ENCODE results near the gene GPC6. TPM values are rescaled to one million over a fixed set of nuclear protein-coding genes. Genes with fewer than 3 reads are reported as not detected.

Gene GPC6
- total and polyA plus RNA-seq, 2 donors (not counting 1 experiment from before 2014, with no cell fraction given): not detected

GRCh38 chr13:93942016-93942415 lies 715.4 kb downstream of the GPC6 start:
- H3K4me3 Mint-ChIP-seq: no peak overlapping the region
- no peaks in the 10 kb centered on the region for H3K27me3 Mint-ChIP-seq
- H3K27me3 ChIP-seq (replicated peaks in 1 of 4; ENCODE audit: control extremely low read depth in 1 of 4, control insufficient read depth in 3 of 4, insufficient read depth in 4 of 4, low read length in 3 of 4): no peaks in the 10 kb centered on the region
- H4K20me1 ChIP-seq (ENCODE audit: control insufficient read depth, insufficient read depth, low read length, poor library complexity, severe bottlenecking): no peaks in the 10 kb centered on the region
- H3K36me3 ChIP-seq (replicated peaks in 1 of 2; ENCODE audit: control extremely low read depth in 1 of 2, control insufficient read depth in 1 of 2, extremely low read depth in 1 of 2, insufficient read depth in 2 of 2, low read length in 1 of 2): no peaks in the 10 kb centered on the region
- no peak overlapping the region for H3K4me2 ChIP-seq (replicated peaks; ENCODE audit: low read depth, low read length, poor library complexity, severe bottlenecking)
- no peak overlapping the region for H3K27ac Mint-ChIP-seq
- ATAC-seq (ENCODE audit: low read depth) (no peak), DNase-seq (no peak)
- H3K27ac ChIP-seq (ENCODE audit: low read length in 2 of 2): no peak overlapping the region
- ChIA-PET POLR2A (no interaction called here), CTCF (no interaction called here)
- TF ChIP-seq EZH2 (IDR thresholded peaks at IDR 0.05; ENCODE audit: borderline replicate concordance, insufficient read depth, low read depth, low read length, poor library complexity, severe bottlenecking) (no peak), CTCF (IDR thresholded peaks at IDR 0.05) (no peak)
- no peaks in the 10 kb centered on the region for H3K4me1 ChIP-seq (ENCODE audit: control insufficient read depth in 2 of 2, insufficient read depth in 2 of 2, low read length in 2 of 2)
- no peaks in the 10 kb centered on the region for H3K4me1 Mint-ChIP-seq
- 80% methylated on average over 1 of the region's 3 CpGs for WGBS (ENCODE audit: insufficient coverage)
- no peaks in the 10 kb centered on the region for H3K79me2 ChIP-seq (ENCODE audit: control insufficient read depth, insufficient read depth, low read length)
- no peaks in the 10 kb centered on the region for H3K9me3 Mint-ChIP-seq (ENCODE audit: insufficient read depth)
- H3K4me3 ChIP-seq (ENCODE audit: control extremely low read depth in 1 of 5, extremely low read depth in 1 of 5, insufficient read depth in 1 of 5, low read depth in 2 of 5, low read length in 4 of 5): no peak overlapping the region
- H2AFZ ChIP-seq (ENCODE audit: insufficient read depth, low read depth, low read length, poor library complexity, severe bottlenecking): no peak overlapping the region
- intact Hi-C loops (cut with micrococcal nuclease): no loop called here
- H3K9me3 ChIP-seq (ENCODE audit: control extremely low read depth in 1 of 3, control insufficient read depth in 2 of 3, insufficient read depth in 1 of 3, low read length in 2 of 3): peaks cover 0 to 2% (median 0%) of the 10 kb centered on the region in 3 donors
- H3K9ac ChIP-seq (ENCODE audit: low read length): no peak overlapping the region

- Histone ChIP-seq H3K36me3 (replicated peaks in 1 of 2; ENCODE audit: control extremely low read depth in 1 of 2, control insufficient read depth in 1 of 2, extremely low read depth in 1 of 2, insufficient read depth in 2 of 2, low read length in 1 of 2) (no peaks in the 10 kb centered on the region), H3K4me2 (replicated peaks; ENCODE audit: low read depth, low read length, poor library complexity, severe bottlenecking) (no peak overlapping the region), H3K79me2 (ENCODE audit: control insufficient read depth, insufficient read depth, low read length) (no peaks in the 10 kb centered on the region), H3K9me3 (ENCODE audit: control extremely low read depth in 1 of 3, control insufficient read depth in 2 of 3, insufficient read depth in 1 of 3, low read length in 2 of 3) (peaks cover 0 to 2% (median 0%) of the 10 kb centered on the region in 3 donors), H3K27ac (ENCODE audit: low read length in 2 of 2) (no peak overlapping the region), H4K20me1 (ENCODE audit: control insufficient read depth, insufficient read depth, low read length, poor library complexity, severe bottlenecking) (no peaks in the 10 kb centered on the region), H3K9ac (ENCODE audit: low read length) (no peak overlapping the region), H3K4me3 (ENCODE audit: control extremely low read depth in 1 of 5, extremely low read depth in 1 of 5, insufficient read depth in 1 of 5, low read depth in 2 of 5, low read length in 4 of 5) (no peak overlapping the region), H2AFZ (ENCODE audit: insufficient read depth, low read depth, low read length, poor library complexity, severe bottlenecking) (no peak overlapping the region), H3K27me3 (replicated peaks in 1 of 4; ENCODE audit: control extremely low read depth in 1 of 4, control insufficient read depth in 3 of 4, insufficient read depth in 4 of 4, low read length in 3 of 4) (no peaks in the 10 kb centered on the region), H3K4me1 (ENCODE audit: control insufficient read depth in 2 of 2, insufficient read depth in 2 of 2, low read length in 2 of 2) (no peaks in the 10 kb centered on the region)
- DNase-seq (no peak), ATAC-seq (ENCODE audit: low read depth) (no peak)
- intact Hi-C loops (cut with micrococcal nuclease): no loop called here
- POLR2A ChIA-PET: no interaction called here
- Mint-ChIP-seq H3K4me3 (no peak overlapping the region), H3K4me1 (no peaks in the 10 kb centered on the region), H3K9me3 (ENCODE audit: insufficient read depth) (no peaks in the 10 kb centered on the region), H3K27me3 (no peaks in the 10 kb centered on the region), H3K27ac (no peak overlapping the region)
- CTCF ChIA-PET: no interaction called here
- WGBS (ENCODE audit: insufficient coverage): no CpG with 5 or more reads among the region's 3 CpGs
- TF ChIP-seq EZH2 (IDR thresholded peaks at IDR 0.05; ENCODE audit: borderline replicate concordance, insufficient read depth, low read depth, low read length, poor library complexity, severe bottlenecking) (no peak), CTCF (IDR thresholded peaks at IDR 0.05) (no peak)
These were observed 719.0 kb downstream of the GPC6 start for GRCh38 chr13:93945621-93946020.

Measured in B cell (primary cell).